Measurements from ENCODE around the gene C4orf36.

C4orf36 gene

GRCh38 chr4:86833615-86834014 is 58.6 kb downstream of the C4orf36 start:
- no peak overlapping the region for H3K4me3 ChIP-seq (ENCODE audit: low read depth, low read length)
- DNase-seq (ENCODE audit: low read depth) = no peak
- no peak for TF ChIP-seq CTCF (IDR thresholded peaks at IDR 0.05; ENCODE audit: control insufficient read depth, extremely low read depth, insufficient read depth)

GRCh38 chr4:86831262-86832130 is 60.7 kb downstream of the C4orf36 start:
- DNase-seq (ENCODE audit: low read depth) = peak; percentile 15
- no peak for TF ChIP-seq CTCF (IDR thresholded peaks at IDR 0.05; ENCODE audit: control insufficient read depth, extremely low read depth, insufficient read depth)
- no peak overlapping the region for H3K4me3 ChIP-seq (ENCODE audit: low read depth, low read length)

Measured in LNCaP clone FGC (cell line).